SU-DHL-6 (cell line): ENCODE data around the gene SDC1.

Experiments
- H2AFZ ChIP-seq: fragments of 200-600 bp; sonication (generic); 2 replicates; pipeline ENCODE4 v1.6.1; 2014; ENCODE audit warnings: low read depth, mild to moderate bottlenecking, moderate library complexity, mixed read lengths, antibody characterized with exemption, low read length; ENCODE audit not compliant: severe bottlenecking
- H3F3A ChIP-seq: fragments of 200-600 bp; shearing (Covaris generic); 2 replicates; pipeline ENCODE4 v1.6.0; 2016; ENCODE audit warnings: antibody characterized with exemption, mild to moderate bottlenecking; ENCODE audit not compliant: insufficient read depth
- H3K27ac ChIP-seq: fragments of 200-600 bp; sonication (generic); 2 replicates; pipeline ENCODE4 v1.5.1; 2016; ENCODE audit warnings: low read depth, mild to moderate bottlenecking, low read length, moderate library complexity, mixed read lengths
- H3K27me3 ChIP-seq: fragments of 200-600 bp; sonication (generic), shearing (Covaris generic); 2 replicates; pipeline ENCODE4 v1.6.0; 2014; ENCODE audit warnings: mild to moderate bottlenecking, low read length
- H3K36me3 ChIP-seq: fragments of 200-600 bp; sonication (generic); 2 replicates; pipeline ENCODE4 v1.6.1; 2014; ENCODE audit warnings: mild to moderate bottlenecking, low read length, mixed read lengths
- H3K4me2 ChIP-seq: fragments of 300-600, 200-600 bp; shearing (Covaris generic), sonication (generic); 2 replicates; pipeline ENCODE4 v1.6.0; 2014; ENCODE audit warnings: low read length, low read depth, mild to moderate bottlenecking; ENCODE audit not compliant: poor library complexity, severe bottlenecking
- H3K4me3 ChIP-seq: fragments of 200-600 bp; sonication (generic); 2 replicates; pipeline ENCODE4 v1.5.1; 2014; ENCODE audit warnings: antibody characterized with exemption, low read length, mild to moderate bottlenecking, mixed read lengths; ENCODE audit not compliant: insufficient read depth, poor library complexity, severe bottlenecking
- H3K79me2 ChIP-seq: fragments of 200-600 bp; sonication (generic); 2 replicates; pipeline ENCODE4 v1.6.1; 2014; ENCODE audit warnings: mild to moderate bottlenecking, low read length, moderate library complexity; ENCODE audit not compliant: insufficient read depth
- H3K9ac ChIP-seq: fragments of 200-600 bp; sonication (generic); 2 replicates; pipeline ENCODE4 v1.7.0; 2014; ENCODE audit warnings: mild to moderate bottlenecking, low read length
- H3K9me2 ChIP-seq: fragments of 200-600 bp; sonication (generic); replicated peaks from 2 replicates; pipeline ENCODE4 v1.6.1; 2014; ENCODE audit warnings: low read length; ENCODE audit not compliant: insufficient read depth
- H3K9me3 ChIP-seq: fragments of 200-600 bp; sonication (generic); 2 replicates; pipeline ENCODE4 v1.6.1; 2014; ENCODE audit warnings: low read length, mixed read lengths; ENCODE audit not compliant: insufficient read depth
- H4K20me1 ChIP-seq: fragments of 200-600 bp; sonication (generic); 2 replicates; pipeline ENCODE4 v1.6.1; 2014; ENCODE audit warnings: low read depth, mild to moderate bottlenecking, antibody characterized with exemption, low read length, moderate library complexity, mixed read lengths
- CTCF ChIP-seq: fragments of 200-600 bp; sonication (generic); IDR thresholded peaks from one replicate; pipeline ENCODE4 v1.5.1; 2017; ENCODE audit warnings: antibody characterized with exemption, mild to moderate bottlenecking, low read length, moderate library complexity; ENCODE audit not compliant: insufficient read depth, poor library complexity, severe bottlenecking
- EZH2phosphoT487 ChIP-seq: fragments of 200-600 bp; sonication (generic), shearing (Covaris generic); conservative IDR thresholded peaks from 2 replicates; pipeline ENCODE4 v1.6.1; 2018; ENCODE audit warnings: mild to moderate bottlenecking, antibody characterized with exemption, low read length, moderate library complexity, mixed read lengths

Gene SDC1

GRCh38 chr2:20214566-20215182, 10.3 kb downstream of the SDC1 start:
- no peaks in the 10 kb centered on the region for H3K36me3 ChIP-seq
- TF ChIP-seq CTCF: no peak
- no peak for TF ChIP-seq EZH2phosphoT487
- no peak overlapping the region for H3K4me3 ChIP-seq
- no peak overlapping the region for H2AFZ ChIP-seq
- H3K27ac ChIP-seq: no peak overlapping the region
- no peaks in the 10 kb centered on the region for H3F3A ChIP-seq
- no peaks in the 10 kb centered on the region for H3K79me2 ChIP-seq
- H3K27me3 ChIP-seq: no peaks in the 10 kb centered on the region
- no peak overlapping the region for H3K4me2 ChIP-seq
- H3K9me2 ChIP-seq: no peaks in the 10 kb centered on the region
- H3K9me3 ChIP-seq: no peaks in the 10 kb centered on the region
- no peak overlapping the region for H3K9ac ChIP-seq
- no peaks in the 10 kb centered on the region for H4K20me1 ChIP-seq

GRCh38 chr2:20213651-20214565, 11.0 kb downstream of the SDC1 start:
- H2AFZ ChIP-seq: no peak overlapping the region
- H3K36me3 ChIP-seq: no peaks in the 10 kb centered on the region
- no peak overlapping the region for H3K4me3 ChIP-seq
- H3K4me2 ChIP-seq: no peak overlapping the region
- H3K9ac ChIP-seq: no peak overlapping the region
- no peaks in the 10 kb centered on the region for H3K9me2 ChIP-seq
- H3K27me3 ChIP-seq: no peaks in the 10 kb centered on the region
- H3K9me3 ChIP-seq: no peaks in the 10 kb centered on the region
- H3F3A ChIP-seq: no peaks in the 10 kb centered on the region
- no peaks in the 10 kb centered on the region for H4K20me1 ChIP-seq
- TF ChIP-seq CTCF (no peak), EZH2phosphoT487 (no peak)
- H3K79me2 ChIP-seq: no peaks in the 10 kb centered on the region
- H3K27ac ChIP-seq: no peak overlapping the region

- H3K9me2 ChIP-seq: no peaks in the 10 kb centered on the region
- H3K4me3 ChIP-seq: no peak overlapping the region
- H3F3A ChIP-seq: no peaks in the 10 kb centered on the region
- H3K9me3 ChIP-seq: no peaks in the 10 kb centered on the region
- H3K79me2 ChIP-seq: no peaks in the 10 kb centered on the region
- no peak for TF ChIP-seq CTCF
- TF ChIP-seq EZH2phosphoT487: no peak
- no peak overlapping the region for H3K4me2 ChIP-seq
- H3K27ac ChIP-seq: no peak overlapping the region
- H3K9ac ChIP-seq: no peak overlapping the region
- H4K20me1 ChIP-seq: no peaks in the 10 kb centered on the region
- no peaks in the 10 kb centered on the region for H3K36me3 ChIP-seq
- no peaks in the 10 kb centered on the region for H3K27me3 ChIP-seq
- no peak overlapping the region for H2AFZ ChIP-seq
Measured at GRCh38 chr2:20212871-20213503, 11.9 kb downstream of the SDC1 start.
